Measurements from ENCODE around the gene HBP1. TPM values are rescaled to one million over a fixed set of nuclear protein-coding genes. Genes with fewer than 3 reads are reported as not detected.

Gene HBP1
- total RNA-seq, 1 donor: 90.9 TPM

- DNase-seq (ENCODE audit: low read depth): no peak
- H3K4me3 ChIP-seq (ENCODE audit: low read depth, low read length): no peak overlapping the region
- no peak for TF ChIP-seq CTCF (IDR thresholded peaks at IDR 0.05; ENCODE audit: insufficient read depth, low read length)
Observed at GRCh38 chr7:107181172-107181571, 12.4 kb downstream of the HBP1 start.

GRCh38 chr7:107185716-107186115 is 16.9 kb downstream of the HBP1 start:
- no peak for DNase-seq (ENCODE audit: low read depth)
- no peak for TF ChIP-seq CTCF (IDR thresholded peaks at IDR 0.05; ENCODE audit: insufficient read depth, low read length)
- H3K4me3 ChIP-seq (ENCODE audit: low read depth, low read length): no peak overlapping the region

GRCh38 chr7:107186240-107186639 is 17.4 kb downstream of the HBP1 start:
- no peak for DNase-seq (ENCODE audit: low read depth)
- TF ChIP-seq CTCF (IDR thresholded peaks at IDR 0.05; ENCODE audit: insufficient read depth, low read length): no peak
- no peak overlapping the region for H3K4me3 ChIP-seq (ENCODE audit: low read depth, low read length)

- no peak for DNase-seq (ENCODE audit: low read depth)
- no peak overlapping the region for H3K4me3 ChIP-seq (ENCODE audit: low read depth, low read length)
- TF ChIP-seq CTCF (IDR thresholded peaks at IDR 0.05; ENCODE audit: insufficient read depth, low read length): no peak
Observed at GRCh38 chr7:107187774-107188173, 19.0 kb downstream of the HBP1 start.

GRCh38 chr7:107190090-107190489 is 21.3 kb downstream of the HBP1 start:
- H3K4me3 ChIP-seq (ENCODE audit: low read depth, low read length): no peak overlapping the region
- TF ChIP-seq CTCF (IDR thresholded peaks at IDR 0.05; ENCODE audit: insufficient read depth, low read length): no peak
- no peak for DNase-seq (ENCODE audit: low read depth)

GRCh38 chr7:107194052-107194451 is 25.2 kb downstream of the HBP1 start:
- TF ChIP-seq CTCF (IDR thresholded peaks at IDR 0.05; ENCODE audit: insufficient read depth, low read length): no peak
- DNase-seq (ENCODE audit: low read depth): no peak

GRCh38 chr7:107196834-107197610 is 28.2 kb downstream of the HBP1 start:
- no peak for TF ChIP-seq CTCF (IDR thresholded peaks at IDR 0.05; ENCODE audit: insufficient read depth, low read length)
- DNase-seq (ENCODE audit: low read depth): no peak
- no peak overlapping the region for H3K4me3 ChIP-seq (ENCODE audit: low read depth, low read length)

More at GRCh38 chr7:107194052-107194451, 25.2 kb downstream of the HBP1 start:
- no peak overlapping the region for H3K4me3 ChIP-seq (ENCODE audit: low read depth, low read length)

All from fibroblast of the aortic adventitia (primary cell).